GM11168 (cell line): ENCODE measurements around the gene SMARCA2.

Experiments used
- in situ Hi-C: fragments of 300-500 bp; cut with MboI; formaldehyde crosslinking; loops from one replicate; pipeline ENCODE4 v1.12.0; 2022; ENCODE audit warnings: low sequenced_read_pairs; ENCODE audit not compliant: unreplicated experiment

Gene SMARCA2

DNA sequence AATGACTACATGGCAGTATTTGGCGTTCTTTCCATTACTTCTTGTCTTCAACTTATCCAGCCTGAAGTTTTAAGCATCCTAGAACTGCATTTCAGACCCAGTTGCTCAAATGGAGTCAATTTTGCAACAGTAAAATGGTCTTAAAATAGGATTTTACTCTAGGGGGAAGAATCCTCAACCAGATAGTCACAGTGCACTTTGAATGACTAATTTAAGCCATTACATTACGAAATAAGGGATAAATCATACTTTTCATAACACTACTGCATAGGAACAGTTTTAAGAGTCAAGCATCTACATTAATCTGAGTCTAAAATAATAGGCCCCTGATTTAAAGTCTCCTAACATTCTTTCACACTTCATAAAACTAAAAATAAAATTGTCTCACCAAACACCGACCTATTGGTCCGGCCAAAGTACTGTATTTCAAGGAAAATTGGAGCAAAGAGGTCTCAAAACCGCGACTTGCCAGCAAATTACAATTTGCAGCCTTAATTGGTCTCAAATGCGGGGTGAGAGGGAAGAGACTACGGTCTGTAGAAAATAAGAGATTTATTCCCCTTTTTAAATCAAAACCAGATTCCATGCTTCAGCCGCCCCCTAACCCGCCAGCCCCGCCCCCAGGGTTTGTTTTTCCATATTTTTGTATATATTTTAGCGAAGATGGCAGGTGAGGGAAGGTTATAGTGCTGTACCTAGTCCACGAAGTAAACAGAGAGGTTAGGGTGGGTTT lies 1.2 kb upstream of the SMARCA2 start:
- in situ Hi-C loops, result no loop called here

DNA sequence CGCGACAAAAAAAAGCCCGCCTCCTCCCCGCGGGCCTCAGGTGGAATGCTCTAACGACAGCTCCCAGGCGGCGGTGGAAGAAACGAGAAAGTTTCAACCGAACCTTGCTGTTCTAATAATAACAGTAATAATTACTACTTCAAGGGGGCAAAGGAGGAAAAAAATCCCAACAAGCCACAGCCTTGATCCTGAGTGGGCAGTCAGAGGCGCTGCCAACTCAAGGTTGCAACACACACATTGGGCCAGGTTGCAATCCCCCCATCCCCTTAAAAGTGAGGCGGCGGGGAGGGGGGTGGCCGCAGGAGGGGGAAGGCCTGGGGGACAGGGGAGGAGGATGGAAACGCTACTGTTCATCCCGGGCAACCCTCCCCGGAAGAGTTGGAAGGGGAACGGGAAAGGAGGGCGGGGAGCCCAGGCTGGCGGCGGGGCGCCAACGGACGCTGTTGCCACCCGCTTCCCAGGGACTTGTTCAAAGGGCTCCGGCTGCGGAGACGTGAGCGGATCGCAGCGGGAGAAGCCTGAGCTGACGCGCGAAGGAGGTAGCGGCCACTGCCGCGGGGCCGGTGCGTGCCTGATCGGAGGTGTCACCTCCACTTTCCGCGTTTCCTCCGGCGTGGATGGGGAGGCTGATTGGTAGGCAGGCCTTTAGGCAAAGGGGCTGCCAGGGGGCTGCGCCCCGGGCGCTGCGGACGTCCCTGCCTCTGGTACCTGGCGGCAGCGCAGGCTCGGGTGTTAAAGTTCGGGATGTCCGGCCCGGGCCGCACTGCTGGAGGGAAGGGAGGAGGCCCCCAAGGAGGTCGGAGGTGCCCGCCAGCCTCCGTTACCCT lies 647 bp downstream of the SMARCA2 start:
- in situ Hi-C loops, result no loop called here

DNA sequence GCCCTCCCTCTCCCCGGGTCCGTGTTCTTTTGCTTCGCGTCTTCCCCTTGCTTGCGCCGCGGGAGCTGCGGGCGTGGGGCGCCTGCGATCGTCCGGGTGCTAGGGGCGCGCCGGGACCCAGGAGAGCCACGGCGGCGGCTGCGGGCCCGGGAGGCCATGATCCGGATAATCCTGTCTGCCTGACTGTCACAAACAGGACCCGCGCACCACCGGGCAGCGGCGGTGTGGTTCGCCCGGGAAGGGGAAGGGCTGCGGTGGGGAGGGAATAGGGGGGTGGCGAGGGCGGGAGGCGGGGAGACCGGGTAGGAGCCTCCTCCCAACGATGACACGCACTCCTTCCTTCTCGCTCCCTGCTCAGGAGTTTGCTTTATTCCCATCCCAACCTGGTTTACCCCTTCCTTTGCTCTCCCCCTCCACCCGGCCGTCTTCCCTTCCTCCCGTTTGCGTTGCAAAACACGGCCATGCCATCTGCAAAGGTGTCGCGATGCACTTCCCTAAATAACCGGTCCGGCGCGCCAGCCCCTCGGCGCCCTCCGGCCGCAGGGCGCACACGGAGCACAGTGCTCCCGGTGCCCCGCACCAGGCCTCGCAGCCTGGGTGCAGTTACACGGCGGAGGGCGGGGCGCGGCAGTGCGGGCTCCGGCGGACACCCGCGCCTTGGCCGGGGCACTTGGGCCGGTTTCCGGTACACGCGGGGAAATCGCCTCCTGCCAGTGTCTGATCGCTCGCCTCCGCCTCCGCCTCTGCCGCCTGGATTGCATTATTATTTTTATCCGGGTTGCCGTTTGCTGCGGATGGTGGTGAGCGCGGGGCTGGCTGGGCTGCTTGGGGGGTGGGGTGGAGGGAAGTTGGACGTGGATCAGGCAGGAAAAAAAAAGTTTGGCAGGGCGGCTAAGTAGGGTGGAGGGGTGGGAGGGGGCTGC lies 1.5 kb downstream of the SMARCA2 start:
- in situ Hi-C loops, result no loop called here

DNA sequence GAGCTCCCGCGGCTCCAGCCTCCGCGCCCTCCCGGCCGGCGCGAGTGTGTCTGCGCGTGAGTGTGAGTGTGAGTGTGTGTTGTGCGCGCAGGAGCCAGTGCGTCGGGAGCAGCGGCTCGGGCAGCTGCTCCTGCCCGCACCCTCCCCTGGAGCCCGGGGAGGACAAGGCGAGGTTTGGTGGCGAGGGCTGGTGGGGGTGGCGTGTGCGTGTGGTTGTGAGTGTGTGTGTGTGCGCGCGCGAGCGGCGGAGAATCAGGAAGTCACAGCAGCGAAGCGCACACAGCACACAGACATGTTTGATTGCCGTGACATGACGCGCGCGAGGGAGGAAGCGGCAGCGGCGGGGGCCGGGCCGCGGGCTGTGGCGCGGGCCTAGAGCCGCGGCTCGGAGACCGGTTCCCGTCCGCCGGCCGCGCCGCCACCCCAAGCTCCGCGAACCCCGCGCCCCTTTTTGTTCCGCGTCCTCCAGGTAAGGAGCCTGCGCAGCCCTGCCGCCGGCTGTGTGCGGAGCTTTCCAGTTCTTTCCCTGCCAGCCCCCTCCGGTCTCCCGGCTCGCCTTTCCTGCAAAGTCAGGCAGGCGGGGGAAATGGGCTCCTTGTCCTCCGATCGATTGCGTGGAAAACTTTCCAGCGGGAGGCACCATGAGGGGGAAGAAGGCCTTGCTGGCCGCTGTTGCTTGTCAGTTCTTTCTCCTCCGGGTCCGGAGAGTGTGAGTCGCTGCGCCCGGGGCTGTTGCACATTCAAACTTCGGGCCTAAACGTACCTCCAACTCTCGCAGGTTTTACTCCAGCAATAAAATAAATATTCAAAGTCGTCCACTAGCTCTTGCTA lies 2.4 kb downstream of the SMARCA2 start:
- in situ Hi-C loops, result no loop called here

DNA sequence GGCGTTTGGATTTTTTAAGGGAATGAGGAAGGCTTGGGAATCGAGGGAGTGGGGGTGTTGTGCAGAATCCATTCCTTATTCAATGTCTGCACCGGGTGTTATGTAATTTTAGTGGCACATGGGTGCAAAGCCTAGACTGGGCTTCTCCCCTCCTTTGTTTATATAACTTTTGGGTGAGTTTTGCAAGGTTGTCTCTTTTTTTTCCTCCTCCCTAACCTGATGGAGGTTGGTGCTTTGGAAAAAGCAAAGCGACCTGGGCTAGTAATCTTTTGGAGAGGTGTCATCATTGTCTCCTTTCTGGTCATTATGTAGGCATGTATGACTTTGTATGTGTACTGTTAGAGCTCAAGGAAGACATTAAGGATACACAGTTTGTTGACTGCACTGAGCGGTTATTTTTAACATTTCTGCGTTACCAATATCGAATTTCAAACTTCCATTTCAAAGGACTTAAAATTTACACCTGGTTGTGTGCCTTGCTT lies 3.1 kb downstream of the SMARCA2 start:
- in situ Hi-C loops, result no loop called here

DNA sequence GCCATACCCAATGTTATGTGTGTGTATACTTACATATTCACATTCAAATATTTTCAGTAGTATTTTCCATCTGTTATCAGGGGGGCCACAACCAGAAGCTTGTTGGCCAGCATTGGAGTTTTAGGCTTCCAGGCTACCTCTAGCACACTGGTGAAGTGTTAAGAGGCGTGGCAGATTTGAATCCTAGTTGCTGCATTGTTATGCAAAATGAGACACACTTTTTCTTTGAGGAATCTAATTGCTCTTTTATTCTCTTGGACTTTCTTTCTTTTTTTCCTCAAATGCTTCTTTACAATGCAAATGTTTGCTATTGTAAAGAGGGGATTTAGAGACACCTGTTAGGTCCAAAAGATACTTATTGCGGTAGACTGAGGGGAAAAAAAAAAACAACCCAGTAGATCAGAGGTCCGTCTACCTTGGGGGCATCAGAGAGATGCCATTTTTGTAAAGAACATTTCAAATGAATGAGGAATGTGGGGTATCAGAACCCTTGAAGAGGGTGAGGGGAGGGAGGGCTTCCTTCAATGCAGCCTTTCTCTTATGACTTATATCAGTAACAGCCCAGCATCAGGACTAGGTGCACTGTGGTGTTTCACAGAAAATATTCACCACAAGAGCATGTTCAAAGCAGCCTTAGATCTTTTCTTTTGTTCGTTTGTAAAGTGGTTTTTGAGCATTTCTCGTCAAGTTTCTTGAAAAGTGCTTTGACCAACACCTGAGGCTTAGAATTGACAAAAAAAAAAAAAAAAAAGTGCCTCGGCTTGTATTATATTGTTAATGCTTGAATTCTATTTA lies 3.8 kb downstream of the SMARCA2 start:
- in situ Hi-C loops, result no loop called here

DNA sequence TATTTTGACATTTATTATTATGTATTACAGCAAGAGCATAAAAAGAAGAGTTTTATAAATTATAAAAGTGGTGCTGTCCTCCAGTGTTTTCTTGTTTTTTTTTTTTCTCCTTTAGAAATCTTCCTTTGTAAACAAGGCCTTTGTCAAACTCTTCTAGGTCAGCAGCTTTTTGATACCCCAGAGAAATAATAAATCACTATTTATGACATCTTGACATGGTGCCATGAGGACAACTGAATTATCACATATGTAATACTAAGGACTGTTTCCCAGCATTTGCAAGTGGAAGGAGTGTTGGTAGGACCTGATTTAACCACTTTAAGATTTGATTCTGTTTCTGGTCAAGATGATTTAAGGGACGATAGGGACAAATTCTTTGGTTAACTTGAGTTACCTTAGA lies 4.6 kb downstream of the SMARCA2 start:
- in situ Hi-C loops, result no loop called here

DNA sequence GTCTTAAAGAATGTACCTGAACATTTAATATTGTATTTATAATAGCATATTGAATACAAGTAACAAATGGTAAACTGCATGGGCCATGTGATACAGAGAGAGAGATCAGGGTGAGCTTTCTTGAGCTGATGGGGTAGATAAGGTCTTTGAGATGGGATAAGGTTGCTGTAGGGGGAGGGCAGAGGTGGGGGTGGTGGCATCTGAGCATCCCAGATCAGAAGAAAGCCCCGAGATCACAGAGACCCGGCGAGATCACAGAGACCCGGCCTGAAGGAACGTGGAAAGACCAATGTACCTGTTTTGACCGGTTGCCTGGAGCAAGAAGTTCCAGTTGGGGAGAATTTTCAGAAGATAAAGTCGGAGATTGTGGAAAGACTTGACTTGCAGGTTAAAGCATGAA lies 6.6 kb downstream of the SMARCA2 start:
- in situ Hi-C loops, result no loop called here

DNA sequence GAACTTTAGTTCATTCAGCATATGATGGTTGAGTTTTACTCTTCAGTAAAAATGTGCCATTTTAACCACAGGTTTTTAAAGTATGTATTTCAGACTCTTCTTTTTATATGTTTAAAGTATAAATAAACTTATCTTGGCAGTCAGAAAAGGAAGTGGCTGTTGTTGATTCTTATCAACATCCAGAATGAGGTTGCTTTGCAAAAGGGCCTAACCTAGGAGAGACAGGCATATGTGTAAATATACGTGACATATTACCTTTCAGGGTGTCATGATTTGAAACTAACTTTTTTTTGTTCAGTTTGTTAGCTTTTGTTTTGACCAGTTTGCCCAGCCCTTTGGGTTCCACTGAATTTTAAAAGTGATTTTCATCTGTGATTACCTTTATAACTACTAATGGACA lies 7.4 kb downstream of the SMARCA2 start:
- in situ Hi-C loops, result no loop called here

DNA sequence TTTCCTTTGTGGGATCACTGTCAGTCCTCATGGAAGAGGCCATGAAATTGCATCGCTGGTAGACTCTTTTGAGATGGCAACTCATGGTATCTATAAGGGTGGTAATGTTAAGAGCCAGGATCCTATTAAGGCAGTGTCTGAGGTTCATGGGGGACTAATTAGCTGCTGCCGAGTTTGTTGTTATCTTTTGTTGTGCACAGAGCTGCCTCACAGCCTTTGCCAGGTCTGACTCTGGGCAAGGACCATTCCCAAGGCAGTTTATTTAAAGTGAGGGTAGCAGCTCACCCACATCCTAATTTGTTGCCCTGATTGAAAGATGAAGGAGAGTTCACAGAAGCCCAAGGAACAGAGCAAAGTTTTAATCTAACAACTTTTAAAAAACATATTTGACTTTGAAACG lies 7.9 kb downstream of the SMARCA2 start:
- in situ Hi-C loops, result no loop called here

DNA sequence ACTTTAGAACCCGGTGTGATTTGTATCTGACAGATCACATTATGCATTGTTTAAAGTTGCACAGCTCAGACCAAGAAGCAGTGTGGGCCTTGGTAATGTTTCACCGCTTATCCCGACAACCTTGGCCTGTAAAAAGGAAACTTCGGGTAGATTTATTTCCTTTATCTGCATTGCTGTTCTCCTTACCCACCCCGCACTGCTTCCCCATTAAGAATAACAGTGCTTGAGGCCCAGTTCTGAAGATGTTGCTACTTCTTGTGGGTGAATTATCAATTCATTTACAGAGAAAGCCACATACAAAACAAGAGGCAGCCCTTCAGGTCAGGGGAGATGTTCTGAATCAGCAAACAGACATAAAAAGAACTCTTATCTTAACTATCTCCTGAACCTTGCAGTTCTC lies 8.4 kb downstream of the SMARCA2 start:
- in situ Hi-C loops, result no loop called here

DNA sequence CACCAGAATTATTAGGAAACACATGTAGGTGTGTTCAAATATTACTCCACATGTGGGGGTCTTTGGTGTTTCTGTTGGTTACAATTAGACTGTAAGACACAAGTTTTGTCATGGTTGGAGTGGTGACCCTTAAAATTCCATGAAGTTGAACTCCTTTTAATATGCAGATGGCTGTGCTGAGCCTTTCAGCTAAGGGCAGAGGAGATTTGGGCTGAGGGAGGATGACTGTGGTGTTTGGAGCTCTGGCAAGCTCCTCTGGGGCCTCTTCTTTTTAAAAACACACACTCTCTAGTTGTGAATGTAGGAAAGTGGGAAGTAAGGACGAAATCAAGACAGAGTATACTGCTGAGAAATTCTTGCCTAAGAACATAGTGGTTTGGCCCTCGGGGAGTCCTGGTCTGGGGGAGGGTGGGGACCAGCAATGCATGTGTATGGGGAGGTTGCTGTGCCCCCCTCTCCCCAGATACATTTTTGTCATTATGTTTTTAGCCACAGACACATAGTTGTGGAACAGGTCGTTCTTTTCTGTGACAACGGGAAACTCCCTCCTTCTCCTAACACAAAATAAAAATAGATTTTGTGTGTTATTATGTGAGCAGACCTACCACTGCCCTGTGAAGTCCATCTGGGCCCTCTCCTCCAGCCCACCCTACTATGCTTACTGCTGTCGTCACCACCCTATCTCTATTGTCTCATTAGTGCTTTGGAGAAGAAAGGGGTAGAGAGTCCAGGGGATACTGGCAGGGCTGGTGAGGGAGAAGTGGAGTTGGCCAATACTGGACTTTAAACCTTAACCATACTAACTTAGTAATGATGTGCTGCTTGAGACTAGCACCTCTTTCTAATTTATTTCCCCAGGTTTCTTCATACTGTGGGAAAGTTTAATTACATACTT lies 10.0 kb downstream of the SMARCA2 start:
- in situ Hi-C loops, result no loop called here

DNA sequence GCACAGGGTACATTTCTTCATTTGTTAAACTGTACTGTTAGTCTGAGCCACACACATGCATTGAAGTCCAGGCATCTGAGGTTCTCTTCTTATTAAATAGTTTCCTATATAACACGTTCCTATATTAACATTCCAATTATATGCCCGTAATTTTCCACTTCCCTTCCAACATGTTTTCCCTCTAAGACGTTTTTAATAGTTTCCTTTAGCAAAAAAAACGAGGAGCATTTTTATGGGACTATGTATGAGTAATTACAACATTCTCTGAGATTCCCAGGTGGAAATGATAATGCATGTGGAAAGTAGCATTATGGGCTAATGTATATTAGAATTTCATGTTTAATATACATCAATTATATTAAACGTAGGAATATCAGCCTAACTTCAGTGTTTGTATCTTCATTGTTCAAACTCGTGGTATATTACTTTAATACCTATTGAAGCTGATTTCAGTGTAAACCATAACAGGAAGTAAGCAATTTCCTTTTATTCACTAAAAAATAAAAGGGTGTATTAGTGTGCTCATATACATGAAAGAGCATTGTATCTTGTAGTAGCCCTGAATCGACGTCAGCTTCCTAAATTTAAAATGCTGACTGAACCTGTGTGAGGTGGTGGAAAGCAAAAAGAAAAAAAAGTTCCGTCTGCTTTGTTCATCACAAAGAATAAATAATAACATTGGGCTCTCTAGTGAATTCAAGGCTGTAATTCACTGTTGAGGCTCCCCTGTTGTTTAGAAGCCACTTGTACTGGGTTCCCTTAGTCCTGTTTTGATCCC lies 11.3 kb downstream of the SMARCA2 start:
- in situ Hi-C loops, result no loop called here

DNA sequence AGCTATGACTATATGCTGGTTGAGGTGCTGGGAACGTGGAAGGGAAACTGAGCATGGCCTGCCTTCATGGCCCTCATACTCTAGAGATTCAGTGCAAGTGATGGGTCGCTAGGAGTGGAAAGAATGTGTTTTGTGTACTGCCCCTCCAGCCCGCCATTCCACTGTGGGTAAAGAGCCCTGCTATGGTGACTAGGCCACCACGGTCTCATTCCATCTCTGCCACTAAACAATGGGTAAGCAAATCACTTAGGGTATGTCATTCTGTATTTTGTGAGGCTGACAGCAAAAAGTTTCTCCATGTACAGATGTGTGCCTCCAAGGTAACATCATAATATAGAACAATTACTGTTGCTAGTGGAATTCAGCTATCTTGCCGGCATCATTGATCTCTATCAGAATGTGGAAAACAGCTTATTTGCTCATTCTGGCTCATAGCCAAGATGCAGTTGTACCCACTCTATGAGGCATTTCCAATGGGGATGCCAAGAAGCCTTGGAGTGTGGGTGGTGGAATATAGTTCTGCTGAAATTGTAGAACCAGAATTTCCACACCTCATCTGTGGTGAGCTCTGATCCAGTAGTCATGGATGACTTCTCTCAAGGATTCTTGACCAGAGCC lies 12.5 kb downstream of the SMARCA2 start:
- in situ Hi-C loops, result no loop called here

DNA sequence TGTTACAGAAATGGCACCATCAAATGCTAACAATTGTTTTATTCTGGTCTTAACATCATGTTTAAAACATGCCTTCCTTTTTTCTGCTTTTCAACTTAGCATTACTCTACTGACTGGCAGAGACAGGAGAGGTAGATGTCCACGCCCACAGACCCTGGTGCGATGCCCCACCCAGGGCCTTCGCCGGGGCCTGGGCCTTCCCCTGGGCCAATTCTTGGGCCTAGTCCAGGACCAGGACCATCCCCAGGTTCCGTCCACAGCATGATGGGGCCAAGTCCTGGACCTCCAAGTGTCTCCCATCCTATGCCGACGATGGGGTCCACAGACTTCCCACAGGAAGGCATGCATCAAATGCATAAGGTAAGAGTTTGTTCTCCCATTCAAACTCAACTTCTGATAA lies 13.7 kb downstream of the SMARCA2 start:
- in situ Hi-C loops, result no loop called here

DNA sequence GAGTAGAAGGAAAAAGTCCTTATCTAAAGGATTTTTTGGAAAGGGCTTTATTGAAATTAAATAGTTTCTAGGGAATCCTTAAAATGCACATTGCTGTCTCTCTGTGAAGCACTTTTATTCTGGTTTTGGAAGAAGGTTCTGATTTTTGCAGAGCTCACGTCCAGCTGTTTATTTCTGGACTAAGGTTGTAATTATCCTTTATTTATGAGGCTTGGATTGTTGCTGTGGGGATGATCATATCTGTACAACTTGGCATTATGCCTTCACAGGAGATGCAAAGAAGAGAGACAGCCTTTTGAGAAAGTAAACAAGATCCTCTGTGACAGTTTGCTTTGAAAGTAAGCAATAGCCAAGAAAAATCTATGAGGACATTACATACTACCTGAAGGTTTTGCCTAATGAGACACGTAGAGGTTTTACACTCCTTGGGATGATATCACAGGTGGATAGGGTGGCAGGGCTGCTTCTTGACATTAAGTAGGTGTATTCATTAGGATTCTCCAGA lies 14.6 kb downstream of the SMARCA2 start:
- in situ Hi-C loops, result no loop called here

DNA sequence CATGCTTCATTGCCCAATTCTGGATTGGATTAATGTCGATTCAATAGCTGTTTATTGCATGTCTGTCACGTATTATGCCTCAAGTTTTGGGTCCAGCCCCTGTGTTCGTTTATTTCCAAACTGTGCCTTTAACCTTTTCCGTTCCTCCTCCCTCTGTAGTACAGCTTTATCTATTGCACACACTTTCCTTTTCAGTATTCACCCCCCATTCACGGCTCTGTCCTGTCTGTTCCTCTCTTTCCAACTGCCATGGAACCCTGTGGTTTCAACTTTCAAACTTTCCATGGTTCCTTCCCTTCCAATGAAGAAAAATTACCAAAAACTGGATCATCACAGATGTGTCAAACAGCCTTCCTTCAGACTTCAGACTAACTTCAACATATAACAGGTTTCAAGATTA lies 17.1 kb downstream of the SMARCA2 start:
- in situ Hi-C loops, result no loop called here
